Coronary artery (tissue), 2 donors: ENCODE data around the gene KPTN.

ENCODE experiments used
- DNase-seq: peaks from one replicate; pipeline ENCODE4 v3.0.0-alpha.2; 2017; ENCODE audit warnings: low spot score
- H3K27ac ChIP-seq, 2 donors: fragments of 200-600 bp; sonication (generic); one replicate each; pipeline ENCODE4 v1.5.1; 2016 to 2019
- H3K4me3 ChIP-seq: fragments of 200-600 bp; sonication (generic); 2 replicates; pipeline ENCODE4 v1.5.1; 2016; ENCODE audit warnings: mild to moderate bottlenecking, moderate library complexity
- TF ChIP-seq, protein P1 (sequence below): fragments of 200-600 bp; sonication (generic); IDR thresholded peaks from one replicate; pipeline ENCODE4 v1.5.1; 2019; ENCODE audit warnings: antibody characterized with exemption

The KPTN gene

DNA sequence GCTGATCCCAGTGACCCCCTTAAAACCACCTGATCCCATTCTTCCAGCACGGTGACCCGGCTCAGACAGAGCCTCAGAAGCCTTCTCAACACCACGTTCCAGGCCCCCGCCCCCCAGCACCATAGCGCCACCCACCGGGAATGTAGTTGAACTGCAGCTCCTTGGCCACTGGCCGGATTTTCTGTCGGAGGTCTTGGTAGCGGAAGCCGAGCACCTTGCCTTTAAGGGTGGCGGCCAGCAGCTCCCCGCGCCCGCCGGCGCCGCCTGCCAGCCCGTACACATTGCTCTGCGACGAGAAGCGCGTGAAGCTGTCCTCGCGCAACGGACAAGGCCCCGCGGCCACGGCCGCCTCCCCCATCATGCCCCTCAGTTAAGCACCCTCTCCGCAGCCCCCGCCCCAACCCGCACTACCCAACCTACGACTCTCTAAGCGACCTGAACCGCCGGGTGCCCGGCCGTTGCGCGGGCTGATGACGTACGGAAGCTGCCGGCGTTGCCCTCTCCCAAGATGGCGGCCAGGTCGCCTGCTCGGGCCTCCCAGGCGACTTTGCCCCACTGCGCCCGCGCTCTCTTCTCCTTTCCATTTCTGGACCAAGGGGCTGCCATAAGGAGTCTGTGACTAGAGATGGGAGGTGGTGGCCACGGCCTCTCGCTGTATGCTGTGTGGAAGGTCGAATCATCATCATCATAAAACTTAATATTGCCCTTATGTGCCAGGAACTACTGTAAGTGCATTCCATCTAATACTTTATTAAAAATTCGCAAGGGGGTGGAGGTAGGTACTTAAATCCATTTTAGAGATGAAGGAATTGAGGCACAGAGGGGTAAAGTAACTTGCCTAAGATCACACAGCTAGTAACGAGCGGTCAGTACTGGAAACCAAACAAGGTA is at the start of gene KPTN:
TSS of gene KPTN (minus strand) at position 420 of the 891 bp plus-strand sequence. CDS start at position 361, 59 bp downstream.
- Histone ChIP-seq H3K4me3 (peak within 1 kb of the TSS; percentile 87), H3K27ac (peak within 1 kb of the TSS; percentile 76 to 94)
- peak; percentile 93 for DNase-seq
- TF ChIP-seq, protein P1, sequence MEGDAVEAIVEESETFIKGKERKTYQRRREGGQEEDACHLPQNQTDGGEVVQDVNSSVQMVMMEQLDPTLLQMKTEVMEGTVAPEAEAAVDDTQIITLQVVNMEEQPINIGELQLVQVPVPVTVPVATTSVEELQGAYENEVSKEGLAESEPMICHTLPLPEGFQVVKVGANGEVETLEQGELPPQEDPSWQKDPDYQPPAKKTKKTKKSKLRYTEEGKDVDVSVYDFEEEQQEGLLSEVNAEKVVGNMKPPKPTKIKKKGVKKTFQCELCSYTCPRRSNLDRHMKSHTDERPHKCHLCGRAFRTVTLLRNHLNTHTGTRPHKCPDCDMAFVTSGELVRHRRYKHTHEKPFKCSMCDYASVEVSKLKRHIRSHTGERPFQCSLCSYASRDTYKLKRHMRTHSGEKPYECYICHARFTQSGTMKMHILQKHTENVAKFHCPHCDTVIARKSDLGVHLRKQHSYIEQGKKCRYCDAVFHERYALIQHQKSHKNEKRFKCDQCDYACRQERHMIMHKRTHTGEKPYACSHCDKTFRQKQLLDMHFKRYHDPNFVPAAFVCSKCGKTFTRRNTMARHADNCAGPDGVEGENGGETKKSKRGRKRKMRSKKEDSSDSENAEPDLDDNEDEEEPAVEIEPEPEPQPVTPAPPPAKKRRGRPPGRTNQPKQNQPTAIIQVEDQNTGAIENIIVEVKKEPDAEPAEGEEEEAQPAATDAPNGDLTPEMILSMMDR: peak; percentile 36

DNA sequence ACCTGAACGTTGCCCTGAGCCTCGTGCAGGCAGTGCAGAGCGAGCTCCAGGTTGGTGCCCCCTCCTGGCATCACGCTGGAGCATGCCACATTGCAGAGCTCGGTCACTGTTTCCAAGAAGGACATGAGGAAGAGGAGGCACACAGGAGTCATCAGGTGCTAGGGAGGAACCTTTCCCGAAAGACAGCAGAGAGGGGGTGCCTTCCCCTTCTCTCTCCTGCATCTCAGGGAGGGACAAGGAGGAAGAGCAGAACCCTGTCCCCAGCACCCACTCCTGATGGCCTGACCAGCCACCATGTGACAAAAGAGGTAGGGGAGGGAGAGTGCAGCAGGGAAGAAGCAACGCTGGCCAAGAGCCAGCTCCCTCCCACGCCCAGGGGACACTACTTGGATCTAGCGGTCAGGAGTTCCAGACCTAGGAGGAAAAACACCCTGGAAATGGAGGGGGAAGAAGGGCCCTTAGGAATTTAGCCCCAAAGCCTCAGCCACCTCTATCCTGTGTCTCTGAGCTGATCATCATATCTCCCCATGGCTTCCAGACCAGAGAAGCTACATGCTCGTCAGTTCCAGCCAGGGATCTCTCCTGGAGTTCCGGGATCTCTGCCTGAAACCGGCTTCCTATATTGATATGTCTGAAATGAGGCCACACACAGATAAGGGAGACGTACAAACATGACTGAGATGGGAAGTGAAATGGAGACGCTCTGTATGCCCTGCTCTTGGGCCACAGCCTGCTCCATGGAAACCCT is 47.8 kb upstream of the KPTN start:
- Histone ChIP-seq H3K27ac (no peak overlapping the region), H3K4me3 (no peak overlapping the region)
- DNase-seq: no peak
- TF ChIP-seq, protein P1: no peak

DNA sequence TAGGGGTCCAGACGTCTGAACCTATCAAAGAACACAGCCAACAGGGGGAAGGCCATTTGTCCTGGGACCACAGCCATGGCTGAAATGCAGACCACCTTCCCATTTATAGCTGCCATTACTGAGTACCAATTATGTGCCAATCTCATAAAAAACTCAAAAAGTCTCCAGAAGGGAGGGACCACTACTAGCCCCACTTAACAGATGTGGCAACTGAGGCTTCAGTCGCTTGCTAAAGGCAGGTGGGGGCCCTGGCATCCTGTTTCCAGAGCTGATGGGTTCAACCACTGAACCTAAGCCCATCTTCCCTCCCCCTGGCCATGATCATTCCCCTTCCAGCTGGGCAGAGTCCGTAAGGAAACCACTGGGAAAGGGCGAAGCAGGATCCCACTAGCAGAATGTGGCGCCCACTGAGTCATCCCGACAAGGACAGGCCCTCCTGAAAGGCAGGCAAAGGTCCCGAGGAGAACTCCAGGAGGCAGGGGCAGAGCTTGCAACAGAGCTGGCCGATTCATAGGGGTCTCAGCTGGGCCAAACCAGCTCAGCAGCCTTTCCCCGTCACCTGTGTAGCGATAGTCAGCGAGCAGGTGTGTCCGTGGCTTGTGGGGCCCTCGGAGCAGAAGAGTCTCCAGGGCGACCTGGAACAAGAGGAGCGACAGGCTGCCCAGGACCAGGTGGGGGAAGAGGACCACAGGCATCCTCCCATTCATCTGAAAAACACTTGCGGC is 45.2 kb upstream of the KPTN start:
- TF ChIP-seq, protein P1: no peak
- H3K4me3 ChIP-seq: no peak overlapping the region
- no peak overlapping the region for H3K27ac ChIP-seq
- DNase-seq: no peak

- H3K27ac ChIP-seq: no peak overlapping the region
- H3K4me3 ChIP-seq: no peak overlapping the region
- no peak for DNase-seq
- TF ChIP-seq, protein P1: no peak
Observed at GRCh38 chr19:47526798-47527197, 42.8 kb upstream of the KPTN start.

DNA sequence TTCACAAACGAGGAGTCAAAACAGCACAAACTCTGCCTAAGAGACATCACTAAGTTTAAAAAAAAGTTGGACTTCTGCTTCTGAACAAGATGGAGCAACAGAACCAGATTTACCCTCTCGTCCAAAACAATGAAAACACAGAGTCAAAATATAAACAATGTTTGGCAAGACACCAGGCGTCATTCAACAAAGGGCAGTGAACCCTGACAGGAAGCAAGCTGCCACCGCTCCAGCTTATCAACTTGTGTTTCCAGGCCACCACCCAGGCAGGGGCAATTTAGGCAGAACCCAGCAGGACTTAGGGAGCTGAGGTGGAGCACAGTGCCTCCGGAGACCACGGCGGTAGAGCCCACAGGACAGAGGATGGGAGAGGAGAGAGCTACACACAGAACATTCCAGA is 39.5 kb upstream of the KPTN start:
- H3K4me3 ChIP-seq: no peak overlapping the region
- H3K27ac ChIP-seq: no peak overlapping the region
- TF ChIP-seq, protein P1: no peak
- DNase-seq: no peak

DNA sequence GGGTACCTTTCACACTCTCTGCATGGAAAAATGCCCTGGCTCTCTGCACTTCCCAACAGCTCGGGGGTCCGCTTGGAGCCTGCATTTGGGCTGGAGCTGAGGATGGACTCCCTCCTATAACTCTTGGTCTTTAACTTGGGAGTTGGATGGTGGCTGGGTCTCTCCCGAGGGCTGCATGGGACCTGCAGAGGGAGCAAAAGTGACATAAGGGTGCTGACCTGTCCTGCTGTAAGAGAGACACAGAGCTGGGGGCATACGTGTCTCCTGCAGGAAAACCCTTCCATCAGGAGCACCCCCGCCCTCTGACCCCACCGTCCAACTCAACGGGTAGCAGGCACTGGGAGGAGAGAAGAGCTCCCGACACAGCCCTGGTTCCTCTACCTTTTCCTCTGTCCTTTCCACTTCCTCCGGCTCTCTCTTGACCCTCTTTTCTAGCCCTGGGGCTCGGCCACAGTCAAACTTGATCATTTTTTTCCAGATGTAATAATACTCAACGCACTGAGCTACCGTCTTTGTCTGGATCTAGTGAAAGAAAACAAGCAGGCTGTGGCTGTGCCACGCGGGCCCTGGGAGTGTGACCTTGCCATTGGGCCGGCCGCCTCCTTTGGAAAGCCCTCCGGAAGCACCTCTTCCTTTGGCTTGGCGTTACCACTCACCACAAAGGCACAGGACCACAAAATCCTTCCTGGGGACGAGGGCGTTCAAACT is 37.6 kb upstream of the KPTN start:
- TF ChIP-seq, protein P1: no peak
- no peak overlapping the region for H3K27ac ChIP-seq
- no peak overlapping the region for H3K4me3 ChIP-seq
- no peak for DNase-seq
